ENCODE results near the gene ERC1. TPM values are rescaled to one million over a fixed set of nuclear protein-coding genes. Genes with fewer than 3 reads are reported as not detected.
A peak's percentile ranks its signal among the peaks of the same experiment; 100 is the strongest.

ERC1 gene
- total RNA-seq, 2 donors from 2014 or later: 40.3 to 43.0 TPM

- Histone ChIP-seq H3K27ac (no peak overlapping the region), H3K4me1 (no peaks in the 10 kb centered on the region), H3K36me3 (peaks cover 18% of the 10 kb centered on the region), H3K4me3 (no peak overlapping the region), H3K27me3 (no peaks in the 10 kb centered on the region), H3K9me3 (no peaks in the 10 kb centered on the region)
- no peak for TF ChIP-seq CTCF (IDR thresholded peaks at IDR 0.05)
- no peak for DNase-seq (ENCODE audit: low spot score)
These were observed 276.2 kb downstream of the ERC1 start for GRCh38 chr12:1267243-1267642.

GRCh38 chr12:1272142-1272541, 281.1 kb downstream of the ERC1 start:
- no peaks in the 10 kb centered on the region for H3K4me1 ChIP-seq
- no peak for TF ChIP-seq CTCF (IDR thresholded peaks at IDR 0.05)
- H3K4me3 ChIP-seq: no peak overlapping the region
- H3K27me3 ChIP-seq: no peaks in the 10 kb centered on the region
- no peaks in the 10 kb centered on the region for H3K9me3 ChIP-seq
- H3K27ac ChIP-seq: no peak overlapping the region
- DNase-seq (ENCODE audit: low spot score): no peak
- no peaks in the 10 kb centered on the region for H3K36me3 ChIP-seq

- Histone ChIP-seq H3K36me3 (no peaks in the 10 kb centered on the region), H3K27me3 (no peaks in the 10 kb centered on the region), H3K9me3 (no peaks in the 10 kb centered on the region), H3K4me1 (no peaks in the 10 kb centered on the region), H3K4me3 (no peak overlapping the region), H3K27ac (no peak overlapping the region)
- no peak for TF ChIP-seq CTCF (IDR thresholded peaks at IDR 0.05)
- DNase-seq (ENCODE audit: low spot score): no peak
These were observed 282.0 kb downstream of the ERC1 start for GRCh38 chr12:1273051-1273450.

GRCh38 chr12:1277905-1278304, 286.9 kb downstream of the ERC1 start:
- no peaks in the 10 kb centered on the region for H3K9me3 ChIP-seq
- H3K27me3 ChIP-seq: no peaks in the 10 kb centered on the region
- no peak overlapping the region for H3K4me3 ChIP-seq
- no peaks in the 10 kb centered on the region for H3K36me3 ChIP-seq
- no peak overlapping the region for H3K27ac ChIP-seq
- TF ChIP-seq CTCF (IDR thresholded peaks at IDR 0.05): no peak
- no peak for DNase-seq (ENCODE audit: low spot score)
- no peaks in the 10 kb centered on the region for H3K4me1 ChIP-seq

- Histone ChIP-seq H3K27ac (no peak overlapping the region), H3K36me3 (no peaks in the 10 kb centered on the region), H3K4me1 (no peaks in the 10 kb centered on the region), H3K9me3 (no peaks in the 10 kb centered on the region), H3K27me3 (no peaks in the 10 kb centered on the region), H3K4me3 (no peak overlapping the region)
- peak in 1 of 2 donors; percentile 33 for TF ChIP-seq CTCF (IDR thresholded peaks at IDR 0.05)
- no peak for DNase-seq (ENCODE audit: low spot score)
These were observed 288.0 kb downstream of the ERC1 start for GRCh38 chr12:1279050-1279449.

- Histone ChIP-seq H3K4me3 (no peak overlapping the region), H3K27ac (no peak overlapping the region), H3K27me3 (no peaks in the 10 kb centered on the region), H3K4me1 (no peaks in the 10 kb centered on the region), H3K36me3 (no peaks in the 10 kb centered on the region), H3K9me3 (no peaks in the 10 kb centered on the region)
- DNase-seq (ENCODE audit: low spot score): no peak
- no peak for TF ChIP-seq CTCF (IDR thresholded peaks at IDR 0.05)
These were observed 289.0 kb downstream of the ERC1 start for GRCh38 chr12:1280059-1280458.

Measured in right atrium auricular region (tissue), 2 donors.